NCI-H146 treated with DMSO at 0.1 percent for 48 hours (cell line): Measurements from ENCODE around the gene PTK7.
"Not testable (repeated sequence)": the region's sequence is repeated elsewhere in the genome, so short reads cannot be mapped to it uniquely, and the experiment has no call there.

Source experiments
- DNase-seq: peaks from one replicate; lab custom pipeline; 2025; ENCODE audit not compliant: unreplicated experiment; lab: John Stamatoyannopoulos, UW

Gene PTK7

GRCh38 chr6:43075670-43076463 is at the start of gene PTK7:
PTK7 (plus strand) TSS chr6:43076314; CDS start chr6:43076489, 175 bp downstream.
- peak; percentile 87 for DNase-seq

GRCh38 chr6:43026365-43026764 is 49.7 kb upstream of the PTK7 start:
- no peak for DNase-seq

- no peak for DNase-seq
These were observed 47.0 kb upstream of the PTK7 start for GRCh38 chr6:43029120-43029519.

GRCh38 chr6:43032326-43032725 is 43.8 kb upstream of the PTK7 start:
- DNase-seq = no peak

- DNase-seq = no peak
These were observed 42.5 kb upstream of the PTK7 start for GRCh38 chr6:43033496-43034189.

GRCh38 chr6:43034190-43034525 is 42.0 kb upstream of the PTK7 start:
- DNase-seq = no peak

GRCh38 chr6:43035495-43036194 is 40.5 kb upstream of the PTK7 start:
- no peak for DNase-seq

GRCh38 chr6:43036712-43037111 is 39.4 kb upstream of the PTK7 start:
- no peak for DNase-seq

DNA sequence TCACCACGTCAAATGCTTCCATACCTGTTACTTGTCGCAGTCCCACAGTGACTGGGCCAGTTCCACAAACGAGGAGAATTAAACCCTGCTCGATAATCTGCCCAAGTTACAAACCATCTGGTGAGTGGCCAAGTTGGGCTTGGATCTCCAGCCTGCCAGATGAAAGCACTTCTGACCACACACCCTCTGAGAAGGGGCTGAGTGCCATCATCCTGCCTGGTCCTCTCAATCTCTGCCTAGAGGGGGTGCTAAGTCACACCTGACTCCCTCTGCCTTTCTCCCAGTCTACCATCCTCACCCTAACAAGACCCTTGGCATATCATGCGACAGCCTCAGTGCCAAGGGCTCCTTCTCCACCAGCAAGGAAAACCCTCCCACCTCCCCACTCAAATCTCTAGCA is 38.9 kb upstream of the PTK7 start:
- no peak for DNase-seq

GRCh38 chr6:43037706-43038105 is 38.4 kb upstream of the PTK7 start:
- DNase-seq = no peak

- no peak for DNase-seq
These were observed 37.4 kb upstream of the PTK7 start for GRCh38 chr6:43038727-43039126.

- DNase-seq = no peak
These were observed 35.4 kb upstream of the PTK7 start for GRCh38 chr6:43040542-43041257.

GRCh38 chr6:43041475-43041874 is 34.6 kb upstream of the PTK7 start:
- DNase-seq = not testable (repeated sequence)

DNA sequence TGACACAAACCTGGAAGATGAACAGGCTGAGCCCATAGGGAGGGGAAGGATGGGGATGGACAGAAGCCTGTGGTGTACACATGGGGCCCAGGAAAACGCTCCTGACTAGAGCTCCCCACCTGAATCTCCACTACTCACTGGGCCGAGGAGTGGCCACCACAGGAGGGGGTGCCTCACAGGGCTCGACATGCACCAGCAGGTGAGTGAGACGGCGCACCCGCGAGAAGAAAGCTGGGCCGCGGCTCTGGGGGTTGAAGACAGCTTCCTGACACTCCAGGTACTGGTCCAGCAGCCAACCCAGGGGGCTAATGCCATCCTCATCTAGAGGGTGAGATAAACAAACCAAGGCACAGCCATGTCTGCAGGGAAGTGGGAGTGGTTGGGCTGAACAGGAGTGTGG is 32.8 kb upstream of the PTK7 start:
- no peak for DNase-seq

DNA sequence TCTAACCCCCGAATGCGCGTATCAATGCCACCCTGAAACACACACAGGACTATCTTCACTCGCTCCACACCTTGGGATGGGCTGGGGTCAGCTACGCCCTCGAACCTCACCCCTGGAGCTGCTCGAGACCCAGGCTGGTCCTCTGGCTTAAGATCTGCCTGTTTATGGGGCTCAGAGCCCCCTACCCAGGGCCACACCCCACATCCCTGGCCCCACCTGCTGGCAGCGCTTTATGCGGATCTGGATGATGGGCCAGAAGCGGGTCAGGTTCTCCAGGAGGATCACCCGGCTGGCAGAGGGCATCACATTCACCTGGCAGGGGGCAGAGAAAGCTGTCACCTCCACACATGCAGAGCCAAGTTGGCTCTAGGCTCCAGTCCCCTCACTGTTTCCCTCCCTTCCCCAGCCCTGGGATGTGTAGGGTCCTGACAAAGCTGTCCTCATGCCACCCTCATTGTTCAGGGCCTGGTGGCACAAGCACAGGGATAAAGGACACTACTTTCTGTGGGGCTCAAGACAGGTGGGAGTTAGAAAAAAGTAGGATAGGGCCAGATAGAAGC is 30.7 kb upstream of the PTK7 start:
- DNase-seq = no peak

DNA sequence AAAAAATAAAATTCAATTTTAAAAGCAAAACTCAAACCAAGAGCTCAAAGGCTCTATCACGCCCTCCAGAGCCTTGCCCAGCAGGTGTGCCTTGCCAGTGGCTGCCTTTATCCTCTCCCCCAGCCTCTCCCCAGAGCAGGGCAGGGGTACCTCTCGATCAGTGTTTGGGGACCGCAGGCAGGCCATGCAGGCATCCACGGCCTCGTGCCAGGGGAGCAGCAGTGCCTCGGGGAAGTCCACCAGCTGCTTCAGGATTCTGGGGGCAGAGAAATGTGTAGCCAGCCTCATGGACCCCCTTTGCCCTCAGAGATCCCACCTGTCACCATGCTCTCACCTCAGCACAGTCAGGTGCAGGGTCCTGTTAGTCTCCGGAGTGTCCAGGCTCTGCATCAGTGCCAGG is 28.1 kb upstream of the PTK7 start:
- DNase-seq = no peak

- DNase-seq = no peak
These were observed 25.1 kb upstream of the PTK7 start for GRCh38 chr6:43050981-43051380.

DNA sequence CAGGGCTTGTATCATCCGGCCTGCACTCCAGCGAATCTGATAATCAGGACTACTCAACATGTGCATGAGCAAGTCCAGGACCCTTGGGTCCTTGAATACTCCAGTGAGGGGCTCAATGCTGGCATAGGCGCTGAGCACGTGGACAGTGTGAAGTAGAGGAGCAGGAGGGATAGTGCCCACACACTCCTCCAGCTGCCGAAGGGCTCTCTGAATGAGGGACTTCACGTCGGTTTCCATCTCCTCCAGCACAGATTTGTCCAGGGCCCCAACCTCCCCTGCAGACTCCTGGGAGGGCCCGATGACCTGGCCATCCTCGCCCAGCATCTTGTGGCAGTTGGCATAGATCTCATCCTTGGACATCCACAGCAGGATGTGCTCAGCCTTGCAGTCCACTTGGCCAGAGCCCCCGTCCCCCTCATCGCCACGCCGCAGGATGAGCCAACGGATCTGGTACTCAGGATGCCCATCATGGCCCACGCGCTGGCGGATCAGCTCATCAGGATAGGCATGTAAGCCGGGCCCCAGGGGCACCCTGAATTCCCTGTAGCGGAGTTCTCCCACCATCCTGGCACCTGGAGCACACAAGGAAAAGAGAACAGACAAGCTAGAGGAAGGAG is 23.8 kb upstream of the PTK7 start:
- DNase-seq = no peak

- no peak for DNase-seq
These were observed 23.1 kb upstream of the PTK7 start for GRCh38 chr6:43052842-43053544.
